ENCODE measurements around the gene CCNDBP1. TPM values are rescaled to one million over a fixed set of nuclear protein-coding genes. Genes with fewer than 3 reads are reported as not detected.

Gene CCNDBP1
- polyA plus RNA-seq, 2 of the 4 experiments (the other 2 are of a cell fraction): 24.3 to 44.8 TPM

- Histone ChIP-seq H3K4me2 (no peak overlapping the region), H3K27ac (no peak overlapping the region), H3K9me3 (no peaks in the 10 kb centered on the region), H3K4me1 (no peaks in the 10 kb centered on the region), H3K4me3 (no peak overlapping the region)
- TF ChIP-seq, protein P1, sequence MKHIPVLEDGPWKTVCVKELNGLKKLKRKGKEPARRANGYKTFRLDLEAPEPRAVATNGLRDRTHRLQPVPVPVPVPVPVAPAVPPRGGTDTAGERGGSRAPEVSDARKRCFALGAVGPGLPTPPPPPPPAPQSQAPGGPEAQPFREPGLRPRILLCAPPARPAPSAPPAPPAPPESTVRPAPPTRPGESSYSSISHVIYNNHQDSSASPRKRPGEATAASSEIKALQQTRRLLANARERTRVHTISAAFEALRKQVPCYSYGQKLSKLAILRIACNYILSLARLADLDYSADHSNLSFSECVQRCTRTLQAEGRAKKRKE (CRISPR knock-in tag; IDR thresholded peaks at IDR 0.05; ENCODE audit: low read depth): no peak
- no peak for TF ChIP-seq HOXA7 (CRISPR knock-in tag; IDR thresholded peaks at IDR 0.05)
- no peak for TF ChIP-seq USF2 (IDR thresholded peaks at IDR 0.05)
- TF ChIP-seq, protein P2, sequence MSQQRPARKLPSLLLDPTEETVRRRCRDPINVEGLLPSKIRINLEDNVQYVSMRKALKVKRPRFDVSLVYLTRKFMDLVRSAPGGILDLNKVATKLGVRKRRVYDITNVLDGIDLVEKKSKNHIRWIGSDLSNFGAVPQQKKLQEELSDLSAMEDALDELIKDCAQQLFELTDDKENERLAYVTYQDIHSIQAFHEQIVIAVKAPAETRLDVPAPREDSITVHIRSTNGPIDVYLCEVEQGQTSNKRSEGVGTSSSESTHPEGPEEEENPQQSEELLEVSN (IDR thresholded peaks at IDR 0.05; ENCODE audit: borderline replicate concordance, low read depth): no peak
- TF ChIP-seq FOXS1 (CRISPR knock-in tag; IDR thresholded peaks at IDR 0.05): no peak
- TF ChIP-seq GATA3 (IDR thresholded peaks at IDR 0.05; ENCODE audit: borderline replicate concordance): no peak
- TF ChIP-seq, protein P3, sequence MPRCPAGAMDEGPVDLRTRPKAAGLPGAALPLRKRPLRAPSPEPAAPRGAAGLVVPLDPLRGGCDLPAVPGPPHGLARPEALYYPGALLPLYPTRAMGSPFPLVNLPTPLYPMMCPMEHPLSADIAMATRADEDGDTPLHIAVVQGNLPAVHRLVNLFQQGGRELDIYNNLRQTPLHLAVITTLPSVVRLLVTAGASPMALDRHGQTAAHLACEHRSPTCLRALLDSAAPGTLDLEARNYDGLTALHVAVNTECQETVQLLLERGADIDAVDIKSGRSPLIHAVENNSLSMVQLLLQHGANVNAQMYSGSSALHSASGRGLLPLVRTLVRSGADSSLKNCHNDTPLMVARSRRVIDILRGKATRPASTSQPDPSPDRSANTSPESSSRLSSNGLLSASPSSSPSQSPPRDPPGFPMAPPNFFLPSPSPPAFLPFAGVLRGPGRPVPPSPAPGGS (IDR thresholded peaks at IDR 0.05): no peak
- TF ChIP-seq ZNF302 (CRISPR knock-in tag; IDR thresholded peaks at IDR 0.05): no peak
- no peak for TF ChIP-seq NPAS2 (CRISPR knock-in tag; IDR thresholded peaks at IDR 0.05; ENCODE audit: borderline replicate concordance)
- no peak for TF ChIP-seq ZC3H11A (IDR thresholded peaks at IDR 0.05)
- no peak for TF ChIP-seq EHF (CRISPR knock-in tag; IDR thresholded peaks at IDR 0.05)
- no peak for TF ChIP-seq SREBF2 (IDR thresholded peaks at IDR 0.05)
- CTCF ChIA-PET: interaction anchor here (1.3 to 5.2 kb wide), 3 partner anchors 11 to 72 kb away, joined by 7 to 31 read pairs (median 15); no protein-coding TSS in a partner anchor
- FAIRE-seq (no peak), ATAC-seq (no peak), DNase-seq (ENCODE audit: low read depth in 1 of 2, low spot score in 1 of 2) (no peak)
- POLR2A ChIA-PET: no interaction called here
- 81% methylated on average over 6 of the region's 6 CpGs for WGBS (ENCODE audit: missing lambda C conversion rate)
Observed at GRCh38 chr15:43214592-43215295, 29.5 kb downstream of the CCNDBP1 start.

DNA sequence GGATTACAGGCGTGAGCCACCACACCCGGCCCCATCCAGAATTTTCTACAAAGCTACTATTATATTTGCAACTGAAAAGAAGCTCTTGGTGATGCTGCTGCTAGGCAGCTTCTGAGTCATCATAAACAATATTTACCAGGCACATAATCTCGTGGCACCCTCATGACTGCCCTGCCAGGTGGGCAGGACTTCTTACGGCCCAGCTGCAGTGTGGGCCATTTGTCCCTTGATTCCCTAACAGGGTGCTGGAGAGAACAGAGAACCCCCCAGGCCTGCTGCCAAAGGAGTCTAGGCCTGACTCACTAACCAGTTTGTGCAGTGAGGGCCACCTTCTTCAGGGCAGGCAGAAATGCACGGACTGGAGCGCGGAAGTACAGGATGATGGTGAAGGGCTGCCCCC is 30.8 kb downstream of the CCNDBP1 start:
- TF ChIP-seq CBX2 (IDR thresholded peaks at IDR 0.05; ENCODE audit: borderline replicate concordance, low read depth): no peak
- no peak for TF ChIP-seq FOSL2 (IDR thresholded peaks at IDR 0.05)
- peak; percentile 12; the same call in 1 of the 2 replicates for TF ChIP-seq FOSL2 (CRISPR knock-in tag; IDR thresholded peaks at IDR 0.05)
- 65% methylated on average over 7 of the region's 7 CpGs for WGBS (ENCODE audit: missing lambda C conversion rate)
- no peak overlapping the region for H3K27ac ChIP-seq
- ATAC-seq (peak; percentile 40 to 60; a peak in 4 of 6 replicates), FAIRE-seq (no peak), DNase-seq (ENCODE audit: low read depth in 1 of 2, low spot score in 1 of 2) (peak in 1 of 2 experiments; percentile 25)
- ChIA-PET CTCF (interaction anchor here (0.8 to 2.3 kb wide), 4 partner anchors 9 to 70 kb away, joined by 3 to 12 read pairs (median 9); no protein-coding TSS in a partner anchor), POLR2A (no interaction called here)
- no peak overlapping the region for H3K4me3 ChIP-seq
- no peaks in the 10 kb centered on the region for H3K9me3 ChIP-seq
- H3K4me2 ChIP-seq: no peak overlapping the region
- H3K4me1 ChIP-seq: no peaks in the 10 kb centered on the region

GRCh38 chr15:43218908-43219706 is 33.9 kb downstream of the CCNDBP1 start:
- FAIRE-seq (no peak), DNase-seq (ENCODE audit: low read depth in 1 of 2, low spot score in 1 of 2) (peak in 1 of 2 experiments; percentile 20), ATAC-seq (peak in 1 of 2 experiments; percentile 45; a peak in 1 of 6 replicates)
- no peaks in the 10 kb centered on the region for H3K9me3 ChIP-seq
- no peaks in the 10 kb centered on the region for H3K4me1 ChIP-seq
- 46% methylated on average over 13 of the region's 13 CpGs for WGBS (ENCODE audit: missing lambda C conversion rate)
- ChIA-PET POLR2A (no interaction called here), CTCF (interaction anchor here (1.0 to 1.2 kb wide), 2 partner anchors 10 to 66 kb away, joined by 3 to 5 read pairs; no protein-coding TSS in a partner anchor)
- no peak overlapping the region for H3K4me2 ChIP-seq
- H3K4me3 ChIP-seq: no peak overlapping the region
- H3K27ac ChIP-seq: no peak overlapping the region
- TF ChIP-seq HOXB13 (CRISPR knock-in tag; IDR thresholded peaks at IDR 0.05; ENCODE audit: low read depth): no peak
- TF ChIP-seq PHF8 (IDR thresholded peaks at IDR 0.05; ENCODE audit: borderline replicate concordance, low read depth): no peak
- TF ChIP-seq, protein P4, sequence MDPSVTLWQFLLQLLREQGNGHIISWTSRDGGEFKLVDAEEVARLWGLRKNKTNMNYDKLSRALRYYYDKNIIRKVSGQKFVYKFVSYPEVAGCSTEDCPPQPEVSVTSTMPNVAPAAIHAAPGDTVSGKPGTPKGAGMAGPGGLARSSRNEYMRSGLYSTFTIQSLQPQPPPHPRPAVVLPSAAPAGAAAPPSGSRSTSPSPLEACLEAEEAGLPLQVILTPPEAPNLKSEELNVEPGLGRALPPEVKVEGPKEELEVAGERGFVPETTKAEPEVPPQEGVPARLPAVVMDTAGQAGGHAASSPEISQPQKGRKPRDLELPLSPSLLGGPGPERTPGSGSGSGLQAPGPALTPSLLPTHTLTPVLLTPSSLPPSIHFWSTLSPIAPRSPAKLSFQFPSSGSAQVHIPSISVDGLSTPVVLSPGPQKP (IDR thresholded peaks at IDR 0.05; ENCODE audit: low read depth, low read length): no peak
- no peak for TF ChIP-seq HOXB5 (CRISPR knock-in tag; IDR thresholded peaks at IDR 0.05)
- TF ChIP-seq, protein P3 (IDR thresholded peaks at IDR 0.05): no peak
- no peak for TF ChIP-seq RAD21 (conservative IDR thresholded peaks at IDR 0.05 in 1 of 2, IDR thresholded peaks at IDR 0.05 in 1 of 2)
- TF ChIP-seq MAFK (IDR thresholded peaks at IDR 0.05; ENCODE audit: partially characterized antibody): no peak
- TF ChIP-seq CBX8 (IDR thresholded peaks at IDR 0.05): no peak
- no peak for TF ChIP-seq POLR2AphosphoS2 (conservative IDR thresholded peaks at IDR 0.05; ENCODE audit: low read length)
- no peak for TF ChIP-seq EHF (CRISPR knock-in tag; IDR thresholded peaks at IDR 0.05)
- TF ChIP-seq SMC3 (IDR thresholded peaks at IDR 0.05): no peak
- TF ChIP-seq RFX5 (IDR thresholded peaks at IDR 0.05): no peak
- TF ChIP-seq HDAC2 (IDR thresholded peaks at IDR 0.05): no peak
- TF ChIP-seq FOXS1 (CRISPR knock-in tag; IDR thresholded peaks at IDR 0.05): no peak
- TF ChIP-seq JUN (IDR thresholded peaks at IDR 0.05): no peak
